Smooth muscle cell (in vitro differentiated cells): ENCODE results near the gene DLL4. TPM values are rescaled to one million over a fixed set of nuclear protein-coding genes. Genes with fewer than 3 reads are reported as not detected.

Experiments
- DNase-seq: peaks from one replicate; lab custom pipeline; 2025; ENCODE audit not compliant: unreplicated experiment; lab: John Stamatoyannopoulos, UW
- H2AFZ ChIP-seq: fragments of 200-600 bp; sonication (generic); 2 replicates; pipeline ENCODE4 v1.6.0; 2016; ENCODE audit warnings: antibody characterized with exemption, low read depth, mild to moderate bottlenecking
- H3F3A ChIP-seq: fragments of 200-600 bp; sonication (generic); 2 replicates; pipeline ENCODE4 v1.6.0; 2017; ENCODE audit warnings: antibody characterized with exemption, low read depth
- H3K27ac ChIP-seq: fragments of 200-600 bp; sonication (generic); 2 replicates; pipeline ENCODE4 v1.5.1; 2016; ENCODE audit warnings: low read depth, mild to moderate bottlenecking
- H3K27me3 ChIP-seq: fragments of 200-600 bp; sonication (generic); 2 replicates; pipeline ENCODE4 v1.6.1; 2016; ENCODE audit warnings: low read depth, mild to moderate bottlenecking
- H3K36me3 ChIP-seq: fragments of 200-600 bp; sonication (generic); 2 replicates; pipeline ENCODE4 v1.5.1; 2016; ENCODE audit warnings: low read depth
- H3K4me1 ChIP-seq: fragments of 200-600 bp; sonication (generic); 2 replicates; pipeline ENCODE4 v1.5.1; 2016; ENCODE audit warnings: low read depth
- H3K4me2 ChIP-seq: fragments of 200-600 bp; sonication (generic); 2 replicates; pipeline ENCODE4 v1.6.0; 2016; ENCODE audit warnings: mild to moderate bottlenecking
- H3K4me3 ChIP-seq: fragments of 200-600 bp; sonication (generic); 2 replicates; pipeline ENCODE4 v1.5.1; 2016; ENCODE audit warnings: mild to moderate bottlenecking
- H3K79me2 ChIP-seq: fragments of 200-600 bp; sonication (generic); 2 replicates; pipeline ENCODE4 v1.6.0; 2016; ENCODE audit warnings: low read depth, mild to moderate bottlenecking
- H3K9ac ChIP-seq: fragments of 200-600 bp; sonication (generic); 2 replicates; pipeline ENCODE4 v1.6.0; 2016; ENCODE audit warnings: low read depth
- H3K9me3 ChIP-seq: fragments of 200-600 bp; sonication (generic); replicated peaks from 2 replicates; pipeline ENCODE4 v1.5.1; 2016; ENCODE audit warnings: low read depth
- H4K20me1 ChIP-seq: fragments of 200-600 bp; sonication (generic); 2 replicates; pipeline ENCODE4 v1.6.0; 2016; ENCODE audit warnings: low read depth
- CTCF ChIP-seq: fragments of 200-600 bp; sonication (generic); IDR thresholded peaks from 2 replicates; pipeline ENCODE4 v1.5.1; 2017; ENCODE audit warnings: borderline replicate concordance, mild to moderate bottlenecking, antibody characterized with exemption; ENCODE audit not compliant: insufficient read depth, poor library complexity, severe bottlenecking
- whole genome bisulfite sequencing: methylation state at CpG from one replicate; pipeline ENCODE4 v1.1.7; 2016; ENCODE audit warnings: low lambda C conversion rate; 5-methylcytosine and 5-hydroxymethylcytosine counted together
- polyA plus RNA-seq: library from polyadenylated mRNA; unstranded; fragments of >200 nt; fragmentation: Nextera tagmentation; extraction: Ambion mirVana; gene quantifications from 2 replicates; pipeline ENCODE4 v1.2.1, GENCODE V29; 2016
- total RNA-seq: library from RNA; depleted of rRNA; stranded (reverse); fragments of >200 nt; gene quantifications from 2 replicates; pipeline ENCODE4 v1.2.3, GENCODE V29; 2014

The DLL4 gene
- total and polyA plus RNA-seq, 2 experiments from 2014 or later: not detected

DNA sequence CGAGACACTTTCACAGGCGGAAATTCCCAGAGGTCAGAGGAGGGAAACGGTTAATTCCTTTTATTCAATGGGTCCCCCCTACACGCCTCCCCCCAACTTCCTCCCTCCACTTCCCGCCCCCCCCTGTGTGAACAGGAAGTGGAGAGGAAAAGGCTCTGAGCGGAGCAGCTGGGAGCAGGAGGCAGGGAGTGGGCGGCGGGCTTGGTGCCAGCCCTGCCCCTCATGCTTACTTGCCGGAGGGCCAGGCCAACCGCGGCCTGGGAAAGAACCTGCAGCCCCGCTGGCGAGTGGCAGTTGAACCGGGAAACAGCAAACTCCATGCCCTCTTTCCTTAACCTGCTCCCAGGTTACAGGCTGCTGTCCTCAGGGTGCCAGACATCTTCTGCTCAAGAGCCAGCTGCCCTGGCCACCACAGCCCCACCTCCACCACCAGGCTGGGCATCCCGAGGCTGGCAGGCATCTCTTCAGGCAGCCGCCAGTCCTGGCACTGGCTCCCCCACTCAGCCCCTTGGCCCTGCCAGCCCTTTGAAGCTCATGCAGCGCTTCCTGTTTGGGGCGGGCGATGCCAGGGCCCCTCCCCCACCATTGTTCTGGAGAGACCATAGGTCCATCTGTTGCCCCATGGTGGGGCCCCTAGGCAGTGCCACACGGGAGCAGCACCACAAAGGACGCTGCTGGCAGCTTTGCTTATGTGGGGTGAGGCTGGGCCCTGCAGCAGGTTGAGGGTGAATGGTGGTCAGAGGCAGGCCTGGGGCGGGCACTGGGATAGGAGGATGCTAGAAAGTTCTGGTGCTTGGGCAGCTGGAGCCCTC, 21.9 kb upstream of the DLL4 start:
- no peak for TF ChIP-seq CTCF
- Histone ChIP-seq H3K9me3 (no peaks in the 10 kb centered on the region), H3K27me3 (no peaks in the 10 kb centered on the region), H3K36me3 (no peaks in the 10 kb centered on the region), H3K4me3 (peak overlapping the region; percentile 38), H3F3A (no peaks in the 10 kb centered on the region), H4K20me1 (peaks cover 37% of the 10 kb centered on the region), H2AFZ (no peak overlapping the region), H3K9ac (peak overlapping the region; percentile 5), H3K79me2 (no peaks in the 10 kb centered on the region), H3K4me2 (peak overlapping the region; percentile 83), H3K27ac (no peak overlapping the region), H3K4me1 (peaks cover 8% of the 10 kb centered on the region)
- no peak for DNase-seq
- WGBS: 61% methylated on average over 19 of the region's 22 CpGs

GRCh38 chr15:40908095-40908494, 21.0 kb upstream of the DLL4 start:
- H3K79me2 ChIP-seq: no peaks in the 10 kb centered on the region
- no peaks in the 10 kb centered on the region for H3K36me3 ChIP-seq
- no peaks in the 10 kb centered on the region for H3K27me3 ChIP-seq
- H2AFZ ChIP-seq: no peak overlapping the region
- H3F3A ChIP-seq: no peaks in the 10 kb centered on the region
- no peak overlapping the region for H3K4me3 ChIP-seq
- H3K27ac ChIP-seq: no peak overlapping the region
- no peaks in the 10 kb centered on the region for H3K9me3 ChIP-seq
- WGBS: 96% methylated on average over 7 of the region's 7 CpGs
- DNase-seq: no peak
- H4K20me1 ChIP-seq: peaks cover 29% of the 10 kb centered on the region
- H3K4me1 ChIP-seq: peaks cover 8% of the 10 kb centered on the region
- TF ChIP-seq CTCF: no peak
- H3K4me2 ChIP-seq: no peak overlapping the region
- no peak overlapping the region for H3K9ac ChIP-seq

- TF ChIP-seq CTCF: no peak
- H2AFZ ChIP-seq: no peak overlapping the region
- H3K27ac ChIP-seq: no peak overlapping the region
- no peaks in the 10 kb centered on the region for H3K36me3 ChIP-seq
- no peak overlapping the region for H3K4me3 ChIP-seq
- H3K79me2 ChIP-seq: no peaks in the 10 kb centered on the region
- H3K9ac ChIP-seq: no peak overlapping the region
- H3K4me1 ChIP-seq: peaks cover 8% of the 10 kb centered on the region
- H4K20me1 ChIP-seq: peaks cover 10% of the 10 kb centered on the region
- no peaks in the 10 kb centered on the region for H3K27me3 ChIP-seq
- no peak for DNase-seq
- 74% methylated on average over 17 of the region's 17 CpGs for WGBS
- no peaks in the 10 kb centered on the region for H3K9me3 ChIP-seq
- peak overlapping the region; percentile 19 for H3K4me2 ChIP-seq
- H3F3A ChIP-seq: no peaks in the 10 kb centered on the region
These were observed 19.2 kb upstream of the DLL4 start for GRCh38 chr15:40909662-40910630.
